ENCODE data around the gene VANGL1.

Gene VANGL1

DNA sequence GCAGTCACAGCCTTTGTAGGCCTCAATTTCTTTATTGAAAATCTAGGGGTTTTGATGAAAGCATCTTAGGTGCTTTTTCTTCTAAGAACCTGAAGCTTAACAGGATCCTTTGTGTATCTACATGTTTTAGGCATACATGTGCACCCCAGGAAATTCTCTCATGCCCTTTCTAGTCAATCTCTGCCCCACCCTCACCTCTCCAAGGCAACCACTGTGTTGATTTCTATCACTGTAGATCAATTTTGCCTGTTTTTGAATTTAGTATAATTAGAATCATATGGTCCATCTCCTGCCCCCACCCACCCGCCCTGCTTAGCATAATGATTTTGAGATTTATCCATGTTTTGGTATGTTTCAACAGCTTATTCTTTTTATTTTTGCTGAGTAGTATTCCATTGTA is 19.4 kb downstream of the VANGL1 start:
- TF ChIP-seq EZH2phosphoT487 (IDR thresholded peaks at IDR 0.05; ENCODE audit: low read depth) = no peak
- TF ChIP-seq, protein P1, sequence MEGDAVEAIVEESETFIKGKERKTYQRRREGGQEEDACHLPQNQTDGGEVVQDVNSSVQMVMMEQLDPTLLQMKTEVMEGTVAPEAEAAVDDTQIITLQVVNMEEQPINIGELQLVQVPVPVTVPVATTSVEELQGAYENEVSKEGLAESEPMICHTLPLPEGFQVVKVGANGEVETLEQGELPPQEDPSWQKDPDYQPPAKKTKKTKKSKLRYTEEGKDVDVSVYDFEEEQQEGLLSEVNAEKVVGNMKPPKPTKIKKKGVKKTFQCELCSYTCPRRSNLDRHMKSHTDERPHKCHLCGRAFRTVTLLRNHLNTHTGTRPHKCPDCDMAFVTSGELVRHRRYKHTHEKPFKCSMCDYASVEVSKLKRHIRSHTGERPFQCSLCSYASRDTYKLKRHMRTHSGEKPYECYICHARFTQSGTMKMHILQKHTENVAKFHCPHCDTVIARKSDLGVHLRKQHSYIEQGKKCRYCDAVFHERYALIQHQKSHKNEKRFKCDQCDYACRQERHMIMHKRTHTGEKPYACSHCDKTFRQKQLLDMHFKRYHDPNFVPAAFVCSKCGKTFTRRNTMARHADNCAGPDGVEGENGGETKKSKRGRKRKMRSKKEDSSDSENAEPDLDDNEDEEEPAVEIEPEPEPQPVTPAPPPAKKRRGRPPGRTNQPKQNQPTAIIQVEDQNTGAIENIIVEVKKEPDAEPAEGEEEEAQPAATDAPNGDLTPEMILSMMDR (IDR thresholded peaks at IDR 0.05; ENCODE audit: low read depth, low read length) = no peak
- no peaks in the 10 kb centered on the region for H3K36me3 ChIP-seq (replicated peaks; ENCODE audit: low read depth, low read length)
- H3K27me3 ChIP-seq (ENCODE audit: low read depth, low read length) = peaks cover 1% of the 10 kb centered on the region; the same call in 1 of the 2 replicates
- no peak overlapping the region for H2AFZ ChIP-seq (ENCODE audit: low read depth, low read length)
- no peak overlapping the region for H3K27ac ChIP-seq (ENCODE audit: low read length)
- H3K9me3 ChIP-seq (ENCODE audit: insufficient read depth, low read length) = no peaks in the 10 kb centered on the region
- H3K4me2 ChIP-seq (ENCODE audit: low read length) = no peak overlapping the region
- no peaks in the 10 kb centered on the region for H4K20me1 ChIP-seq (ENCODE audit: insufficient read depth, low read length)
- no peaks in the 10 kb centered on the region for H3K79me2 ChIP-seq (ENCODE audit: low read length)
- H3K4me3 ChIP-seq (ENCODE audit: low read length) = no peak overlapping the region
- no peak overlapping the region for H3K9ac ChIP-seq (ENCODE audit: low read length)
- H3K4me1 ChIP-seq (ENCODE audit: low read length) = no peaks in the 10 kb centered on the region

DNA sequence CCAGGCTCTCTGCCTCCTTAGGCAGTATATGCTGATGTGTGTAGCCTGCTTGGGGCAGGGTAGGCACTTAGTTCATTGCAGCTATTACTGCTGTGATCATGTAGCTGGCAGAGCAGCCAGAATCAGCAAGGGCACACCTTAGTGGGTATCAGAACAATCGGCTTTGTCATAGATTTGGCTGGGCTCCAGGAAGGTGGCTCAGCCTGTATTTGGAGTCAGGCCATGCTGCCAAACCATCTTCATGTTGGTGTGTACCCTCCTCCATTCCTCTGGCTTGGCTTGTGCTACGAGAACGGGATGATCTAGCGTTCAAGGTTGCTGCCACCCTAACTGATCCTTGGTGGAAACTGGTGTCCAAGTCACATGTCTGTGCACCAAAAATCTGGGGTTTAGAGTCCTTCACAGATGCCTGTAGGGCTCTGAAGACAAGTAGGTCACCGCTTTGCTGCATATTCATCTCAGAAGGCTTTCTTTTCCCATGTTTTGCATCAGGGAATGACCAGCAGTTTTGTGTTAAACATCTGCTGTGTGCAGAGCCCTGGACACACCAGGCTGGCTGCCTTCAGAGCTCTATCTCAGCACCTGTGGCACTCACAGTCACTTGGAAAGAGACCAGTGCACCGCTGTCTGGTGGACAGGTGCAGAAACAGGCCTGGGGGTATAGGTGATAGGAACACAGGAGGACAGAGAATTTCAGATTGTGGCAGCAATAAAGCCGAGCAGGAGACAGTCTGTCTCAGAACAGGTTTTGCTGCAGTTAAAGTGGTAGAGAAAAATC is 23.7 kb downstream of the VANGL1 start:
- no peaks in the 10 kb centered on the region for H3K27me3 ChIP-seq (ENCODE audit: low read depth, low read length)
- no peak overlapping the region for H3K27ac ChIP-seq (ENCODE audit: low read length)
- no peaks in the 10 kb centered on the region for H3K36me3 ChIP-seq (replicated peaks; ENCODE audit: low read depth, low read length)
- no peak overlapping the region for H2AFZ ChIP-seq (ENCODE audit: low read depth, low read length)
- H3K79me2 ChIP-seq (ENCODE audit: low read length) = no peaks in the 10 kb centered on the region
- H3K4me2 ChIP-seq (ENCODE audit: low read length) = no peak overlapping the region
- no peak overlapping the region for H3K4me3 ChIP-seq (ENCODE audit: low read length)
- no peaks in the 10 kb centered on the region for H4K20me1 ChIP-seq (ENCODE audit: insufficient read depth, low read length)
- H3K4me1 ChIP-seq (ENCODE audit: low read length) = no peaks in the 10 kb centered on the region
- no peak overlapping the region for H3K9ac ChIP-seq (ENCODE audit: low read length)
- no peaks in the 10 kb centered on the region for H3K9me3 ChIP-seq (ENCODE audit: insufficient read depth, low read length)
- TF ChIP-seq EZH2phosphoT487 (IDR thresholded peaks at IDR 0.05; ENCODE audit: low read depth) = no peak
- TF ChIP-seq, protein P1 (IDR thresholded peaks at IDR 0.05; ENCODE audit: low read depth, low read length) = no peak

DNA sequence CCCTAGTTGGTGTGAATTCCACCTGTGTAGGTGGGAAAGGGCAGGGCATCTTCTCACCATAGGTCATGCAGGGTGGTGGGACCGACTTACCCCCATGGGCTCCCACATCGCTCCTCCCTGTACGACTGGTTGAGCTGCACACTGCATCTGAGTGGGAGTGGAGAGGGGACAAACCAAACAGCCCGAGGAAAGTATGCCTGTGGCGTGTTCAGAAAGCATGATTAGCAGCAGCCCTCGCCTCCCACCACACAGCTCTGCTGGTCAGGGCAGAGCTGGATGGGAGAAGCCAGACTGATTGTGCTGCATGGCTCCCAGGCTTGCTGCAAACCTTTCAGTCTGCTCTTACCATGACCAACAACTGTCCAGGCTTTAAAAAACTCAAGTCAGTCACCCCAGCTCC is 24.4 kb downstream of the VANGL1 start:
- no peaks in the 10 kb centered on the region for H3K36me3 ChIP-seq (replicated peaks; ENCODE audit: low read depth, low read length)
- H4K20me1 ChIP-seq (ENCODE audit: insufficient read depth, low read length) = no peaks in the 10 kb centered on the region

DNA sequence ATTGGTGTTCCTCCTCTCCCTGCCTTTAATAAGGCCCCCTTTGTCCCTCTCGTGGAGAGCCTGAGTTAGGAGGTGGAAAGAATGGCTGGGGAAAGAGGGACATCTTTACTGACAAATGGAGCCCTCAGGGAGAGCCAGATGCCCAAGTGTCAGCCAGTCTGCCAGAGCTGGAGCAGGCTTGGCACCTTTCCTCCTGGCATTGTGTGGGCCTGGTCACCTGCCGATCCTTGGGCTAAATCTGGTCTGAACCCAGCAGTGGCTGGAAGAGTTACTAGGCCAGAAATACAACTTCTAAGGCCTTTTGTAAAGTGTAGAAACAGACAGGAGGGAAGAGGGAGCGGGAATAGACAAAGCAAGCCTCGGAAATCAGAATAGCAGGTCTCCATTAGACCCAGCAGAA is 24.9 kb downstream of the VANGL1 start:
- no peak for TF ChIP-seq EZH2phosphoT487 (IDR thresholded peaks at IDR 0.05; ENCODE audit: low read depth)
- TF ChIP-seq, protein P1 (IDR thresholded peaks at IDR 0.05; ENCODE audit: low read depth, low read length) = no peak
- H3K4me3 ChIP-seq (ENCODE audit: low read length) = no peak overlapping the region
- H3K9me3 ChIP-seq (ENCODE audit: insufficient read depth, low read length) = no peaks in the 10 kb centered on the region
- H3K4me1 ChIP-seq (ENCODE audit: low read length) = no peaks in the 10 kb centered on the region
- no peak overlapping the region for H3K27ac ChIP-seq (ENCODE audit: low read length)
- no peak overlapping the region for H3K9ac ChIP-seq (ENCODE audit: low read length)
- no peaks in the 10 kb centered on the region for H3K79me2 ChIP-seq (ENCODE audit: low read length)
- no peak overlapping the region for H3K4me2 ChIP-seq (ENCODE audit: low read length)
- H3K27me3 ChIP-seq (ENCODE audit: low read depth, low read length) = no peaks in the 10 kb centered on the region
- no peak overlapping the region for H2AFZ ChIP-seq (ENCODE audit: low read depth, low read length)
- no peaks in the 10 kb centered on the region for H4K20me1 ChIP-seq (ENCODE audit: insufficient read depth, low read length)
- no peaks in the 10 kb centered on the region for H3K36me3 ChIP-seq (replicated peaks; ENCODE audit: low read depth, low read length)

More for the DNA sequence above, 24.4 kb downstream of the VANGL1 start:
- Histone ChIP-seq H3K9ac (ENCODE audit: low read length) (no peak overlapping the region), H3K27ac (ENCODE audit: low read length) (no peak overlapping the region), H3K9me3 (ENCODE audit: insufficient read depth, low read length) (no peaks in the 10 kb centered on the region), H3K27me3 (ENCODE audit: low read depth, low read length) (no peaks in the 10 kb centered on the region), H3K79me2 (ENCODE audit: low read length) (no peaks in the 10 kb centered on the region), H3K4me2 (ENCODE audit: low read length) (no peak overlapping the region), H2AFZ (ENCODE audit: low read depth, low read length) (no peak overlapping the region), H3K4me1 (ENCODE audit: low read length) (no peaks in the 10 kb centered on the region), H3K4me3 (ENCODE audit: low read length) (no peak overlapping the region)
- TF ChIP-seq EZH2phosphoT487 (IDR thresholded peaks at IDR 0.05; ENCODE audit: low read depth) = no peak
